ENCODE measurements around the gene BTF3. TPM values are rescaled to one million over a fixed set of nuclear protein-coding genes. Genes with fewer than 3 reads are reported as not detected.

Gene BTF3
- total and polyA plus RNA-seq, 9 of the 15 experiments (the other 6 are each of a cell fraction or from before 2014, with no cell fraction given): 534 to 1,637 (median 848) TPM

GRCh38 chr5:73448463-73449136 is 49.6 kb upstream of the BTF3 start, which contains the start of gene FOXD1 (continued):
- TF ChIP-seq FOXA3 (CRISPR knock-in tag; conservative IDR thresholded peaks at IDR 0.05 in 1 of 2, IDR thresholded peaks at IDR 0.05 in 1 of 2) (no peak), PURB (CRISPR knock-in tag; IDR thresholded peaks at IDR 0.05; ENCODE audit: low read depth) (no peak), ZBTB26 (CRISPR knock-in tag; IDR thresholded peaks at IDR 0.05) (no peak), KAT8 (IDR thresholded peaks at IDR 0.05; ENCODE audit: low read depth) (no peak)

GRCh38 chr5:73450137-73450536 is 48.1 kb upstream of the BTF3 start:
- ATAC-seq: no peak
- intact Hi-C loops (cut with micrococcal nuclease) (loop anchor here (5.0 kb wide), 4 partner anchors 47 to 368 kb away; partner anchors contain the start of gene BTF3), in situ Hi-C loops (cut with MboI) (no loop called here)
- Histone ChIP-seq H3K27me3 (ENCODE audit: control insufficient read depth in 2 of 2, insufficient read depth in 2 of 2, low read length in 2 of 2) (peaks cover 43 to 52% of the 10 kb centered on the region in 2 experiments), H3K4me1 (replicated peaks in 1 of 2; ENCODE audit: control insufficient read depth in 2 of 2, insufficient read depth in 2 of 2, low read length in 2 of 2) (peaks cover 5 to 36% of the 10 kb centered on the region in 2 experiments; a peak in 3 of 5 replicates), H3K36me3 (ENCODE audit: control insufficient read depth, insufficient read depth, low read length) (no peaks in the 10 kb centered on the region), H3K27ac (ENCODE audit: extremely low read depth, low read depth, low read length) (no peak overlapping the region), H2AFZ (ENCODE audit: low read depth, low read length) (no peak overlapping the region), H3K4me3 (no peak overlapping the region), H3K9me3 (replicated peaks; ENCODE audit: control insufficient read depth, insufficient read depth, low read depth, low read length) (no peaks in the 10 kb centered on the region; the same call in 1 of the 2 replicates), H3K9me1 (ENCODE audit: control insufficient read depth, insufficient read depth, low read length) (no peaks in the 10 kb centered on the region), H4K20me1 (replicated peaks; ENCODE audit: control insufficient read depth, insufficient read depth, low read length) (peaks cover 3% of the 10 kb centered on the region; the same call in 1 of the 2 replicates), H3K9ac (ENCODE audit: insufficient read depth in 1 of 2, low read depth in 2 of 2, low read length in 2 of 2) (no peak overlapping the region), H3K79me2 (ENCODE audit: control insufficient read depth, insufficient read depth, low read length) (no peaks in the 10 kb centered on the region), H3K4me2 (ENCODE audit: insufficient read depth, low read length) (no peak overlapping the region)
- DNase-seq (ENCODE audit: extremely low read depth in 1 of 4, low spot score in 3 of 4): no peak
- CTCF ChIA-PET (ENCODE audit: low intra/inter-chr PET ratio): no interaction called here
- BruUV-seq (replicated peaks): no TSS peak
- POLR2A ChIA-PET: no interaction called here
- WGBS (ENCODE audit: insufficient coverage, low coverage, missing lambda C conversion rate): 27% methylated on average over 7 of the region's 7 CpGs
- FAIRE-seq: no peak
- TF ChIP-seq ESRRB (CRISPR knock-in tag; IDR thresholded peaks at IDR 0.05; ENCODE audit: borderline replicate concordance): no peak
- no peak for TF ChIP-seq BHLHE40 (IDR thresholded peaks at IDR 0.05; ENCODE audit: low read length)
- no peak for TF ChIP-seq NELFE (IDR thresholded peaks at IDR 0.05; ENCODE audit: insufficient read depth, insufficient read length)
- no peak for TF ChIP-seq BRF1 (IDR thresholded peaks at IDR 0.05; ENCODE audit: borderline replicate concordance, extremely low read depth, insufficient read length)
- TF ChIP-seq PHTF2 (CRISPR knock-in tag; IDR thresholded peaks at IDR 0.05): no peak
- no peak for TF ChIP-seq TFAM (CRISPR knock-in tag; conservative IDR thresholded peaks at IDR 0.05)
- no peak for TF ChIP-seq RBM25 (IDR thresholded peaks at IDR 0.05; ENCODE audit: low read depth, low read length, severe bottlenecking)
- no peak for TF ChIP-seq ZBTB7A (IDR thresholded peaks at IDR 0.05; ENCODE audit: borderline replicate concordance, control insufficient read depth, low read depth, low read length)
- peak; percentile 35 for TF ChIP-seq ZFP36 (IDR thresholded peaks at IDR 0.05; ENCODE audit: low read depth, low read length, partially characterized antibody)
- 0 out of 2 replicates have a peak, but pooled peaks have one; percentile 5 for TF ChIP-seq PKNOX1 (IDR thresholded peaks at IDR 0.05)
- TF ChIP-seq PPARD (CRISPR knock-in tag; IDR thresholded peaks at IDR 0.05): no peak
- TF ChIP-seq SIN3A (IDR thresholded peaks at IDR 0.05; ENCODE audit: borderline replicate concordance in 2 of 2, control insufficient read depth in 1 of 2, low read depth in 2 of 2, low read length in 2 of 2): no peak
- peak; percentile 93 for TF ChIP-seq CBX2 (IDR thresholded peaks at IDR 0.05; ENCODE audit: insufficient read depth, low read length, poor library complexity, severe bottlenecking)
- TF ChIP-seq GTF2E2 (tag; IDR thresholded peaks at IDR 0.05): no peak
- no peak for TF ChIP-seq EWSR1 (IDR thresholded peaks at IDR 0.05; ENCODE audit: borderline replicate concordance, low read depth, partially characterized antibody)
